HG03025 (cell line): ENCODE data around the gene SLC39A10.
"Not testable (repeated sequence)": the region's sequence is repeated elsewhere in the genome, so short reads cannot be mapped to it uniquely, and the experiment has no call there.

Experiments used
- ATAC-seq: cut with Tn5 transposase; IDR thresholded peaks from one replicate; pipeline ENCODE4 v1.9.1; 2021; ENCODE audit warnings: mild to moderate bottlenecking, moderate library complexity; ENCODE audit not compliant: unreplicated experiment, low FRiP score

SLC39A10 gene

DNA sequence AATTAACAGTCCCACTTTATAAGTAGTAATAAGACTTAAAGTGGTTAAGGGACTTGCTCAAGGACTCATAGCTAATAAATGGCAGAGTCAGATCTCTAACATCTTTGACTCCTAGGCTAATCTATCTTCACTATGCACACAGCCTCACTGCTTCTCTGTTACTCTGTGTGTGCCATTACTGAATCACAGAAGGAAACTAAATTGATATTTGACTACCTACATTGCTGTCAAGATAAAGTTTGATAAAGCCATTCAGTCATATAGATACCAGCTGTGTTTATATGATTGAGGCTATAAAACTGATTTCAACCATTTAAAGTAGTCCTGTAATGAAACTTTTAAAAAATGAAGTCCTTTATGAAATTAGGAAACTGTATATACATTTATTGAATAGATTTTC, 10.9 kb downstream of the SLC39A10 start:
- no peak for ATAC-seq

DNA sequence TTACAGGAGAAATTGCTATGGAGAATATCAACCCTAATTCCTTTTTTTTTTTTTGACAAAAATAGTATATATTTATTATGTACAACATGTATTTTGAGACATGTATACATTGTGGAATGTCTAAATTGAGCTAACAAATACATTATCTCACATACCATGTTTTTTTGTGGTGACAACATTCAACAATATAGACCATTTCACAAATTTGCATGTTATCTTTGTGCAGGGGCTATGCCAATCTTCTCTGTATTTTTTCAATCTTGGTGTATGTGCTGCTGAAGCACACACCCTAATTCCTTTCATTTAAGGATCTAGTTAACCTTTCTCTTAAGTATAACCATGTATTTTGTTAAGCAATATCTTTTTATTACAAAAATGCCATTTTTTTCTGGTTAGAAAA, 13.2 kb downstream of the SLC39A10 start:
- ATAC-seq: no peak

DNA sequence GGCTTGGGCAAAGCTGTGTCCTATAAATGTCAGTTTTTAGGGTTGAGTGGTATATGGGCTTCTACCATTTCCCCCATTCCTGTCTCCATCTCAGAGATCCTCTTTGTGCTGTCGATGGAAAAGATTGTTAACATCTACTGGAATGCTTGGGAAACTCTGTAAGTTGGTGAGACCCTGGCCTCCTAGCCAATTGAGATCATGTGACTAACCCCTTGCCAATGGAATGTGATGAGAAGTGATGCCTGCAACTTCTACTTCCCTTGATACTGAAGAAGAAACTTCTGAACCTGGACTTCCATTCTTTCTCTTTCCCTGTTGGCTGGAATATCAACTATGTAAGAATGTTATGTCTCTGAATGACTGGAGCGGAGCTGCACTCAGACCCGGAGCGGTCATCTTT, 14.5 kb downstream of the SLC39A10 start:
- no peak for ATAC-seq

DNA sequence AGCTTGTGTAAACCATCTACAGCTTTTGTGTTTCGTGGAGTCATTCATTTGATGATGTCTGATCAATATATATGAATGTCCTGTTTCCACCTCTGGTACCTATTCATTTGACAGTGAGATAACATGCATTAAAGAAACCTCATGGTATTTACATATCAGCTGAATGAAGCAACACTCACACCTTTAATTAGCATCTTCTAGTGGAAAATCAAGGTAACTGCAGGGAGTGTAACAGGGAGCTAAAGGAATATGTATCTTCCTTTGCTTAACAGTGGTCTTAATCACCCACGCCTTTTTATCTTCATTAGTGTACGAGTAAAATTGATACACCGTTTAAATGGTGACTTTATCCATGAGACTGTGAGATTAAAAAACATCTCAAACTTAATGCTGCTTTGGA, 15.6 kb downstream of the SLC39A10 start:
- ATAC-seq: no peak

DNA sequence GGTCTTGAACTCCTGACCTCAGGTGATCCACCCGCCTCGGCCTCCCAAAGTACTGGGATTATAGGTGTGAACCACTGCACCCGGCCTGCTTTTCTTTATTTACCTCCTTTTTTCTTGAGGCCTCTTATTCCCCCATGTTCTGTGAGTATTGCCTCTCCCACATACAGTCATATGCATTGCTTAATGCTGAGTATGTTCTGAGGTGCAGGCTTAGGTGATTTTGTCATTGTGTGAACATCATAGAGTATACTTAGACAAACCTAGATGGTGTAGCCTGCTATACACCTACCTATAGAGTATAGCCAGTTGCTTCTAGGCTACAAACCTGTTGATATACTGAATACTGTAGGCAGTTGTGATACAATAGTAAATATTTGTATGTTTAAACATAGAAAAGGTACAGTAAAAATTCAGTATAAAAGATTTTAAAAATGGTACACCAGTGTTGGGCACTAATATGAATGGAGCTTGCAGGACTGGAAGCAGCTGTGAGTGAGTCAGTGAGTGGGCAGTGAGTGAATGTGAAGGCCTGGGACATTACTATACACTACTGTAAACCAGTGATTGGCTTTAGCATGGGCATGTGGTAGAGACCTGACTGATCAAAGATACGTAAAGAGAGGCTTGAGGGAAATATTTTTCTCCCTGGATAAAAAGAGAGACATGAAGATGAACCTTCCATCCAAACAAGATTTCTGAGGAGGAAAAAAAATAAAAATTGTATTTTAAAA, 17.6 kb downstream of the SLC39A10 start:
- ATAC-seq: no peak

DNA sequence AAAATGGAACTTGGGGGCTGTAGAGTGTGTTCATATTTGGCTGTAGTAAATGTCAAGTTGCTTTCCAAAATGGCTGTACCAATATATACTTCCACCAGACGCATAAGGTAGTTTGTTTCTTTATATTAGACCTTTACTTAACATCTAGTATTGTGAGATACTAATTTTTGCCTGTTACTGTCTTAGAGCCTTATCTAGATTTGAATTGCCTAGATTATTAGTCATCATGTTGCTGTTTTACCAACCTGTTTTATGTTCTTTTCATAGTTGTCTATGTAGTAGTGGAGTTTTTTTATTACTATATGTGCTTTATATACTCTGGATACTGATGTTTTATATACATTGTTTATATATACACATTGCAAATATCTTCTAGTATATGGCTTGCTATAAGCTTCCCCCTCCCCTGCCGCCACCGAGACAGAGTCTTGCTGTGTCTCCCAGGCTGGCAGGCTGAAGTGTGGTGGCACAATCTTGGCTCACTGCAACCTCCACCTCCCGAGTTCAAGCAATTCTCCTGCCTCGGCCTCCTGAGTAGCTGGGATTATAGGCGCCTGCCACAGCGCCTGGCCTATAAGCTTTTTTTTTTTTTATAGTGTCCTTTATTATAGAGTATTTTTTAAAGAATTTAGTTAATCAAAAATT, 18.9 kb downstream of the SLC39A10 start:
- ATAC-seq: no peak

DNA sequence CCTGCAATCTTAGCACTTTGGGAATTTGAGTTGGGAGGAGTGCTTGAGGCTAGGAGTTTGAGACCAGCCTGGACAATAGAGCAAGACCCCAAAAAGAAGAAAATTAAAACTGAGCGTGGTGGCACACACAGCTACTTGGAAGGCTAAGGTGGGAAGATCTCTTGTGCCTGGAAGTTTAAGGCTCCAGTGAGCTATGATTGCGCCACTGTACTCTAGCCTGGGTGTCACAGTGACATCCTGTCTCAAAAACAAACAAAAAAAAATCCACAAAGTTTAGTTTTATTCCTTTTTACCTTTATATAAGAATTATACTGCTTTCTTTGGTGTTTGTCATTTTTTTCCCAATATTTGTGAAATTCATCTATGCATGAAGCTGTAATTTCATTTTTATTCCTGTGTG, 20.3 kb downstream of the SLC39A10 start:
- no peak for ATAC-seq

DNA sequence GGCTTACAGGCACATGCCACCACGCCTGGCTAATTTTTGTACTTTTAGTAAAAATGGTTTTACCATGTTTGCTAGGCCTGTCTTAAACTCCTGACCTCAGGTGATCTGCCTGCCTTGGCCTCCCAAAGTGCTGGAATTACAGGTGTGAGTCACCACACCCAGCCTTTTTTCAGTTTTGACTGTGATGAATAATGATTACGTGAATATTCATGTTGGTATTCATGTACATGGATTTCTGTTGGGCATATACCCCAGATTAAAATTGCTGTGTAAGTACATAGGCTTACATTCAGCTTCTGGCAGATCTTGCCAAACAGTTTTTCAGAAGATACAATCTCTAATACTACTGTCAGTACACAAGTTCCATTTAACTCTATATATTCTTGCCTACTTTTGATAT, 20.9 kb downstream of the SLC39A10 start:
- no peak for ATAC-seq

DNA sequence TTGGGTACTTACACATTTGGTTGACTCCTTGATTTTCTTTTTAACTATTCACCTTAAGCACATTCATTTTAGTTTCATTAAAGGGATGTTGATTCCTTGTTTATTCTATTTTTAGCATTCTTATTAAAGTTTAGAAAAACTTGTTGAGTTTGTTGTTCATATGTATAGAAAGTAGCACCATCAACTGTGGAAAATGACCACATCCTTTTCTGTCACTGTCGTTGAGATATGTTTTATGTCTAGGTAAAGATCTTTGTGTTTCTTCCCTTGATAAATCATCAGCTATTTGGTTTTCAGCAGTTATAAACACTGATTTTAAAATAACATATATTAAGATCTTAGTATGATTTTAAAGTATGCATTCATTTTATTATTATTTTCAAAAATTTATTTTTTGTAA, 25.1 kb downstream of the SLC39A10 start:
- ATAC-seq: no peak

DNA sequence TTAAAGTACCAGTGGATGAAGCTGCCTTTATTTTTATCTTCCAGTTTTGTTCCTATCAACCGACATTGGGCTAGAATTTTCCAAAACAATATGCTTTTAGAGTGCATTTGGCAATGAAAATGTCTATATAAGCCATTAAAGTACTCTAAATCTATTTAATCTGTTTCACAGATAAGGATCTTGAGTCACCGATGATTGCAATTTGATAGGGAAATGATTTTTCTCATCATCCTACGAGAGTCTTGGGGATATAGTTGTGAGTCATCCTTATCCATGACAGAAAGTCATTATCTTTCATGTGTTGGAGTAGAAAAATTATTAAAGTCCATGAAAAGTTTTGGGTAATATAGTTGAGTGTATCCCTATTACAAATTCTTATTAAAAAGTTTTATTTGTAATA, 26.1 kb downstream of the SLC39A10 start:
- ATAC-seq: no peak

DNA sequence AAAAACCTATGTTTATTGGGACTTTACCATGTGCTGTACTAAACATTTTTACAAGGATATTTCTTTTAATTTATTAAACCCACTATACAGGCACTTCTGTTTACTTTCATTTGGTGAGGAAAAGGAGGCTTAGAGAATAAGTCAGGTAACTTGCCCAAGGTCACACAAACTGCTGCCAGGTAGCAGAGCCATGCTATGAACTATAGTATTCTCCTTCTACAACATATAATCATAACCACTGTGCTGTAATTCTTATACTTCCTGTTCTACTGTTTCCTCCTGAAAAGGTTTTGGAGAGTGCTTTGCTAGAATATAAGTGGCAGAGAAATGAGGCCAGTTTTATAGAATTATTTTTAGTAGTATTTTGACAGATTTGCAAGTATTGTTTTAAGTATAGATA, 29.5 kb downstream of the SLC39A10 start:
- no peak for ATAC-seq

DNA sequence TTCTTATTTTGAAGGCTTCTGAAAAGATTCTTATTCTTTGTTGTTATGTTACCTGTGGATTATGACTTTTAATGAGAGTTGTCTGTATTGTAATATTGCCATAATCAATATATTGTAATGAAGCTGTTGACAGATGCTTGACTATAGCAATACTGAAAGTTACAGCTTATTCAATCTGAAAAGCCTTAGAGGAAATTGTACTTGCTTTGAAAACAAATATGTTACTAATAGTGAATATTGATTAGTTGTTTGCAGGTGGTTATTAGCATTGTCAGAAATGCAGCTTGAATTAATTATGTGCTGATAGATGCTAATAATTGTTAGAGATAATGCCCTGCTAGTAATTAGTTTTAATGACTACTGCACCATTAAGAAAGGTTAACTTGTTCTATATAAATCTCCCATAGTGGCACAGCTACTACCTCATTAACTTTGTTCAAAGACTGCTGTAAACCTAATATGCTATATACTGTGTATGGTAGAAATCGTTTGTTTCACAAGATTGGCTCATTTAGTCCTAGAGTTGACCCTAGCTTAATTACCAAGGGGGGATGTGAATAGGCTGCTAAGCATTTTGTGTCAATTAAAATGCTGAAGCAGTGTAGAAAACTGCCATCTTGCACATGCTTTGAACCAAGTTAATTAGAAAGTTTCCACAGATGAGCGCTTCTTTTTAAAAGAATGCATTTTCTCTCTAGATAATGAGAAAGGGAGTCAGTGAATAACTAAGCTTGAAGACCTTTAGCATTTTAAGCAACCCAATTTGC, 30.5 kb downstream of the SLC39A10 start:
- ATAC-seq: no peak

DNA sequence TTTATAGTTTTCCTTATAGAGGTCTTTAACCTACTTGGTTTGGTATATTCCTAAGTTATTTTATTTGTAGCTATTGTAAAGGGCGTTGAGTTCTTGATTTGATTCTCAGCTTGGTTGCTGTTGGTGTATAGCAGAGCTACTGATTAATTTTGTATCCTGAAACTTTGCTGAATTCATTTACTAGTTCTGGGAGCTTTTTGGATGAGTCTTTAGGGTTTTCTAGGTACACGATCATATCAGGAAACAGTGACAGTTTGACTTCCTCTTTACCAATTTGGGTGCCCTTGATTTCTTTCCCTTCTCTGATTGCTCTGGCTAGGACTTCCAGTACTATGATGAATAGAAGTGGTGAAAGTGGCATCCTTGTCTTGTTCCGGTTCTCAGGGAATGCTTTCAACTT, 35.5 kb downstream of the SLC39A10 start:
- ATAC-seq: not testable (repeated sequence)

DNA sequence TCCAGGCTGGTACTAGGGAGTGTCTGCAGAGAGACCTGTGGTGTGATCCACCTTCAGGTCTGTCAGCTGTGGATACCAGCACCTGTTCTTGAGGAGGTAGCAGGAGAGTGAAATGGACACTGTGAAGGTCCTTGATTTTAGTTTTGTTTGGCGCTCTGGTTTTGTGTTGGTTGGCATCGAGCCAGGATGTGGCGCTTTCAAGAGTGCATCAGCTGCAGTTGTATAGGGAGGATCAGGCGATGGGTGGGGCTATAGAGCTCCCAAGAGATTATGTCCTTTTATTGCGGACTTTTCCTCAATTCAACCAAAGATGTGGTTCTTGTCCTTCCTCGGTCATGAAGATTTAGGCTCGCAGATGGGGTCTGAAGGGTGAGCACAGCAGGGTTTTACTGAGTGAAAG, 37.5 kb downstream of the SLC39A10 start:
- ATAC-seq: no peak

DNA sequence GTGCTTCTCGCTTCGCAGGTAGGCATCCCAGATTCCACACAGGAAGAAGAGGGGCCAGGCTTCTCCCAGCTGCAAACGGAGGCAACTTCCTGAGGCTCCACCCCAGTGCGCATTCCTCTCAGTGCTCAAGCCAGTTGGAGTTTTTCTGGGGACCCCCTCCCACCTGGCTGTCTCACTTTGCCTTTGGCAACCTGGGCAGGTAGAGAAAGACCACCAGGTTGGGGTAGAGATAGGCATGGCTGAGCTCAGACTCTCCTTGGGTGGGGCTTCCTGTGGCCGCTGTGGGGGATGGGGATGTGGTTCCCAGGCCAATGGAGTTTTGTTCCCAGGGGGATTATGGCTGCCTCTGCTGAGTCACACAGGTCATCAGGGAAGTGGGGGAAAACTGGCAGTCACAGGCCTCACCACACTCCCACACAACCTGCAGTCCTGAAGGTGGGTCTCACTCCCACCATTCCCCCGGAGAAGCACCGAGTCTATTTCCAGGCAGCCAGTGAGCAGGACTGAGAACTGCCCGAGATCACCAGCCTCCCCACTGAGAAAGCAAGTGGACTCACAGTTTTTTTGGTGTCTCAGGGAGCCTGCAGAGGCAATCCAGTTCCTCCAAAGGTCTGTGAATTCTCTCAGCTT, 38.1 kb downstream of the SLC39A10 start:
- no peak for ATAC-seq

DNA sequence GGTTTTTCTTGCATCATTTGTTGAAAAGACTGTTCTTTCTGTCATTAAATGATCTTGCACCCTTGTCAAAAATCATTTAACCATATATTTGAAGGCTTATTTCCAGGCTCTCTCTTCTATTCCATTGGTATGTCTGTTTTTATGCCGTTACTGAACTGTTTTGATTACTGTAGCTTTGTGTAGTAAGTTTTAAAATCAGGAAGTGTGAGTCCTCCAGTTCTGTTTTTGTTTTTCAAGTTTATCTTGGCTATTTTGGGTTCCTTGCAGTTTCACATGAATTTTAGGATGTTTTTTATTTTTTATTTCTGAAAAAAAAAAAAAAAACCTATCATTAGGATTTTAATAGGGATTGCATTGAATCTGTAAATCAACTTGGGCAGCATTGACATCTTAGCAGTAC, 39.0 kb downstream of the SLC39A10 start:
- no peak for ATAC-seq

DNA sequence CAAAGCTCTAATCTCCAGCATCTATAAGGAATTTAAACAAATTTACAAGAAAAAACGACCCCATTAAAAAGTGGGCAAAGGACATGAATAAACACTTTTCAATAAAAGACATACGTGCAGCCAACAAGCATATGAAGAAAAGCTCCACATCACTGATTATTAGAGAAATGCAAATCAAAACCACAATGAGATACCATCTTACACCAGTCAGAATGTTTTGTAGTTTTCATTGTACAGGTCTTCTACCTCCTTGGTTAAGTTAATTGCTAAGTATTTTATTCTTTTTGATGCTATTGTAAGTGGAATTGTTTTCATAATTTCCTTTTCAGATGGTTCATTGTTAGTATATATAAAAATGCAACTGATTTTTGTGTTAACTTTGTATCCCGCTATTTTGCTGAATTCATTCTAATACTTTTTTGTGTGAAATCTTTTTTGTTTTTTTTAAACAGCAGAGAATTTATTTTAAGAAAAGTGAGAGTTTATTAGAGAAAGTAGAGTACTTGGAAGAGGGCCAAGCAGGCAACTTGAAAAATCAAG, 40.7 kb downstream of the SLC39A10 start:
- no peak for ATAC-seq

DNA sequence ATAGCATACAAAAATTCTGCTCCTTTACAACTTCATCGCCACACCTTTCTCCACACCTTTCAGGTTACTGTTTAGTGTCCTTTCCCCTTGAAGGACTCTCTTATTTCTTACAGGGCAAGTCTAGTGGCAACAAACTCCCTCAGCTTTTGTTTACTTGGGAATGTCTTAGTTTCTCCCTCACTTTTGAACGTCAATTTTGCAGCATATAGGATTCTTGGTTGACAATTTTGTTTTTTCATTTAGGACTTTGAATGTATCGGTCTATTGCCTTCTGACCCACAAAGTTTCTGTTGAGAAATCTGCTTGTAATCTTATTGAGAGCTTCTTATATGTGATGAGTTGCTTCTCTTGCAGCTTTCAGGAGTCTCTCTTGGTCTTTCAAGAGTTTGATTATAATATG, 43.5 kb downstream of the SLC39A10 start:
- ATAC-seq: no peak

DNA sequence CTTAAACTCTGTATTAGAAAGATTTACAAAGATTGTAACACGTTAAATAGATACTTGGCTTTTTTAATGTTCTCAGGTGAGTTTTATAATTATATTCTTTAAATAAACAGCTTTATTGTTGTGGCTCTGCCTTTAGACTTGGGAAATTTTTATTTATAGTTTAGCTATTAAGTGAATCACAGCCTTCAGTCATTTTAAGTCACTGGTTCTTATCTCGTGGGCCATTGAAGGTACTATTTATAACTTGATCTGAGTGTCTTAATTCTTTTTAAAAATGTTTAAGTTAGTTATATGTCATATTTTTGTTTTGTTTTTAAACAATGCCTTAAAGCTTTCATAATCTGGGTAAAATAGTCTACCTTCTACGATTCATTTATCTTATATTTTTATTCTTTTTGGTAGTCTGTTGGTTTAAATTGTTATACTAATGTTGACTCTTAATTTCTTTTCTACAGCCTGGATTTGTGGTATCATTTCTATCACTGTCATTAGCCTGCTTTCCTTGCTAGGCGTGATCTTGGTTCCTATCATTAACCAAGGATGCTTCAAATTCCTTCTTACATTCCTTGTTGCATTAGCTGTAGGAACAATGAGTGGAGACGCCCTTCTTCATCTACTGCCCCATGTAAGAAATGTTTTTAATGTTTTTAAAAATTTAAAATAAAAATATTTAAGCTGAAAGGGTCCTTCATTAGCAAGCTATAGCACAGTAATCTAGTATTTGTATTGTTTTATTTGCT, 49.3 kb downstream of the SLC39A10 start:
- no peak for ATAC-seq
